Spinal cord (tissue), 10 donors: ENCODE data around the gene RAB39B. TPM values are rescaled to one million over a fixed set of nuclear protein-coding genes. Genes with fewer than 3 reads are reported as not detected.
"Not testable (repeated sequence)": the region's sequence is repeated elsewhere in the genome, so short reads cannot be mapped to it uniquely, and the experiment has no call there.

Experiments
- DNase-seq, 6 donors: peaks; one replicate each; pipeline versions ENCODE4 v3.0.0 to v3.0.0-alpha.2; 2013 to 2015; ENCODE audit warnings: low spot score in 6 of 6, low read depth in 4 of 6
- H3K27ac ChIP-seq: one replicate; pipeline ENCODE4 v1.5.1; 2013; ENCODE audit warnings: low read depth, low read length, control low read depth
- H3K27me3 ChIP-seq: one replicate; pipeline ENCODE4 v1.6.1; 2013; ENCODE audit warnings: low read length; ENCODE audit not compliant: control insufficient read depth, insufficient read depth
- H3K36me3 ChIP-seq: one replicate; pipeline ENCODE4 v1.6.1; 2013; ENCODE audit warnings: low read length; ENCODE audit not compliant: control insufficient read depth, insufficient read depth
- H3K4me1 ChIP-seq: one replicate; pipeline ENCODE4 v1.6.1; 2013; ENCODE audit warnings: low read length; ENCODE audit not compliant: control insufficient read depth, insufficient read depth
- H3K4me3 ChIP-seq: one replicate; pipeline ENCODE4 v1.5.1; 2013; ENCODE audit warnings: low read depth, low read length, control low read depth
- H3K9me3 ChIP-seq: one replicate; pipeline ENCODE4 v1.6.1; 2013; ENCODE audit warnings: low read length; ENCODE audit not compliant: control insufficient read depth, insufficient read depth
- WGBS: methylation state at CpG from one replicate; pipeline ENCODE4 v1.1.5; 2013; ENCODE audit warnings: missing lambda C conversion rate; ENCODE audit not compliant: insufficient coverage; 5-methylcytosine and 5-hydroxymethylcytosine counted together
- long read RNA-seq, 4 donors: transcript quantifications; one replicate each; lab custom pipeline, GENCODE V29; 2026
- polyA plus RNA-seq, 2 donors: library from polyadenylated mRNA; unstranded; fragments of 120-200 nt; gene quantifications; one replicate each; pipeline ENCODE4 v1.2.1, GENCODE V29; 2013; ENCODE audit not compliant: insufficient read length in 2 of 2
- total RNA-seq, 2 donors: library from RNA; depleted of rRNA in 1 of 2; stranded (reverse); fragments of 120-200 nt in 1 of 2; fragments of >200 nt in 1 of 2; gene quantifications; one replicate each; pipeline versions ENCODE4 v1.2.3 to v1.2.4, GENCODE V29; 2013 to 2014
- donor health status: healthy.

Gene RAB39B
- total RNA-seq: 10 to 100 TPM in 1 of 2 donors, 1 to 10 TPM in 1; 5.7 to 21.7 TPM
- polyA plus RNA-seq: 10 to 100 TPM; 17.1 to 22.6 TPM
- long read RNA-seq, donor 1, transcript RAB39B-201 (2 exons, 3,505 nt): major isoform, 7 of 7 reads
- long read RNA-seq, donor 1, partial matches to known transcripts: 0 of 7 reads
- long read RNA-seq, donor 1, other reads (novel, unspliced or antisense): 0 of 7 reads
- long read RNA-seq, donor 2, partial matches to known transcripts: 0 of 4 reads
- long read RNA-seq, donor 2, other reads (novel, unspliced or antisense): 0 of 4 reads
- long read RNA-seq, donor 3, transcript RAB39B-201 (2 exons, 3,505 nt): major isoform, 7 of 7 reads
- long read RNA-seq, donor 3, partial matches to known transcripts: 0 of 7 reads
- long read RNA-seq, donor 3, other reads (novel, unspliced or antisense): 0 of 7 reads
- long read RNA-seq, donor 4: 0 reads

- Histone ChIP-seq H3K27ac (no peak within 1 kb of the TSS), H3K9me3 (no peaks in the 10 kb centered on the region), H3K4me1 (no peaks in the 10 kb centered on the region), H3K4me3 (peak within 1 kb of the TSS; percentile 49), H3K27me3 (no peaks in the 10 kb centered on the region), H3K36me3 (no peaks in the 10 kb centered on the region)
- peak; percentile 22 to 93 (median 48) for DNase-seq
- WGBS: 22% methylated on average over 56 of the region's 58 CpGs
These were observed at the start of gene RAB39B for GRCh38 chrX:155263854-155264628. Gene RAB39B (minus strand): TSS chrX:155264491. CDS start chrX:155264288, 203 bp downstream.

GRCh38 chrX:155313766-155314165 lies 49.5 kb upstream of the RAB39B start:
- Histone ChIP-seq H3K4me1 (no peaks in the 10 kb centered on the region), H3K27me3 (no peaks in the 10 kb centered on the region), H3K4me3 (no peak overlapping the region), H3K36me3 (no peaks in the 10 kb centered on the region), H3K9me3 (peaks cover 3% of the 10 kb centered on the region), H3K27ac (no peak overlapping the region)
- DNase-seq: no peak
- WGBS: 63% methylated on average over 3 of the region's 4 CpGs

- H3K4me1 ChIP-seq: no peaks in the 10 kb centered on the region
- H3K4me3 ChIP-seq: no peak overlapping the region
- H3K27me3 ChIP-seq: no peaks in the 10 kb centered on the region
- no peak for DNase-seq
- H3K9me3 ChIP-seq: no peaks in the 10 kb centered on the region
- H3K36me3 ChIP-seq: peaks cover 2% of the 10 kb centered on the region
- H3K27ac ChIP-seq: no peak overlapping the region
These were observed 29.5 kb upstream of the RAB39B start for GRCh38 chrX:155293771-155294170.

- no CpG with 5 or more reads among the region's 1 CpG for WGBS
These were observed 15.6 kb upstream of the RAB39B start for GRCh38 chrX:155279873-155280272.

GRCh38 chrX:155270969-155271368 lies 6.7 kb upstream of the RAB39B start:
- no peaks in the 10 kb centered on the region for H3K4me1 ChIP-seq
- H3K27ac ChIP-seq: no peak overlapping the region
- no peaks in the 10 kb centered on the region for H3K36me3 ChIP-seq
- H3K27me3 ChIP-seq: no peaks in the 10 kb centered on the region
- no peaks in the 10 kb centered on the region for H3K9me3 ChIP-seq
- DNase-seq: no peak
- H3K4me3 ChIP-seq: no peak overlapping the region
- no CpG with 5 or more reads among the region's 1 CpG for WGBS

More at GRCh38 chrX:155279873-155280272, 15.6 kb upstream of the RAB39B start:
- Histone ChIP-seq H3K9me3 (no peaks in the 10 kb centered on the region), H3K27me3 (no peaks in the 10 kb centered on the region), H3K4me1 (no peaks in the 10 kb centered on the region), H3K36me3 (no peaks in the 10 kb centered on the region), H3K4me3 (no peak overlapping the region), H3K27ac (no peak overlapping the region)
- DNase-seq: no peak

- not testable (repeated sequence) for H3K4me1 ChIP-seq, DNase-seq, H3K27me3 ChIP-seq, H3K4me3 ChIP-seq, H3K9me3 ChIP-seq, H3K27ac ChIP-seq, H3K36me3 ChIP-seq
- no CpG with 5 or more reads among the region's 1 CpG for WGBS
These were observed 3.7 kb upstream of the RAB39B start for GRCh38 chrX:155267995-155268394.

GRCh38 chrX:155266439-155266838 lies 2.1 kb upstream of the RAB39B start:
- no peak overlapping the region for H3K27ac ChIP-seq
- WGBS: no CpG with 5 or more reads among the region's 1 CpG
- no peak for DNase-seq

GRCh38 chrX:155262970-155263754 lies 1.1 kb downstream of the RAB39B start:
- WGBS: 0% methylated on average over 1 of the region's 5 CpGs
- Histone ChIP-seq H3K9me3 (no peaks in the 10 kb centered on the region), H3K27ac (no peak overlapping the region), H3K27me3 (no peaks in the 10 kb centered on the region), H3K36me3 (no peaks in the 10 kb centered on the region), H3K4me3 (peak overlapping the region; percentile 49), H3K4me1 (no peaks in the 10 kb centered on the region)
- peak in 2 of 6 donors; percentile 4 to 5 for DNase-seq

More at GRCh38 chrX:155266439-155266838, 2.1 kb upstream of the RAB39B start:
- no peaks in the 10 kb centered on the region for H3K36me3 ChIP-seq
- H3K4me3 ChIP-seq: no peak overlapping the region
- H3K9me3 ChIP-seq: no peaks in the 10 kb centered on the region
- no peaks in the 10 kb centered on the region for H3K4me1 ChIP-seq
- no peaks in the 10 kb centered on the region for H3K27me3 ChIP-seq

GRCh38 chrX:155259752-155260151 lies 4.5 kb downstream of the RAB39B start:
- H3K4me3 ChIP-seq: no peak overlapping the region
- no peak for DNase-seq
- H3K9me3 ChIP-seq: no peaks in the 10 kb centered on the region
- no peaks in the 10 kb centered on the region for H3K27me3 ChIP-seq
- H3K36me3 ChIP-seq: no peaks in the 10 kb centered on the region
- 60% methylated on average over 2 of the region's 3 CpGs for WGBS
- no peak overlapping the region for H3K27ac ChIP-seq
- H3K4me1 ChIP-seq: no peaks in the 10 kb centered on the region
